Large intestine (tissue), 1 donor: Measurements from ENCODE around the gene MARCHF6. TPM values are rescaled to one million over a fixed set of nuclear protein-coding genes. Genes with fewer than 3 reads are reported as not detected.

ENCODE experiments used
- polyA plus RNA-seq: library from polyadenylated mRNA; unstranded; fragments of 120-200 nt; gene quantifications from one replicate; pipeline ENCODE4 v1.2.1, GENCODE V29; 2013

MARCHF6 gene
- polyA plus RNA-seq, 1 donor: 117 TPM

Other genes with a start within 250 kb of the MARCHF6 start
- gene ATPSCKMT, start 103.8 kb upstream of the MARCHF6 start, polyA plus RNA-seq: 17.3 TPM
- 178 TPM for gene CCT5, start 103.4 kb upstream of the MARCHF6 start, polyA plus RNA-seq
- 61.2 TPM for gene CMBL, start 45.8 kb upstream of the MARCHF6 start, polyA plus RNA-seq
- gene ROPN1L, start 88.2 kb downstream of the MARCHF6 start, polyA plus RNA-seq: 0.30 TPM
- gene ANKRD33B, start 210.4 kb downstream of the MARCHF6 start, polyA plus RNA-seq: 0.88 TPM